Muscle layer of colon (tissue), 2 donors: ENCODE data around the gene TPK1.

ENCODE experiments used
- H3K27ac ChIP-seq: one replicate; pipeline ENCODE4 v1.7.0; 2013; ENCODE audit warnings: low read depth, mild to moderate bottlenecking, low read length, moderate library complexity
- H3K27me3 ChIP-seq, 2 donors: one replicate each; pipeline ENCODE4 v1.7.0; 2013; ENCODE audit warnings: low read length in 2 of 2, mild to moderate bottlenecking in 2 of 2; ENCODE audit not compliant: insufficient read depth in 2 of 2, control insufficient read depth in 1 of 2
- H3K36me3 ChIP-seq: one replicate; pipeline ENCODE4 v1.7.0; 2013; ENCODE audit warnings: mild to moderate bottlenecking, low read length; ENCODE audit not compliant: insufficient read depth
- H3K4me1 ChIP-seq: one replicate; pipeline ENCODE4 v1.7.0; 2013; ENCODE audit warnings: mild to moderate bottlenecking, low read length; ENCODE audit not compliant: insufficient read depth
- H3K4me3 ChIP-seq, 2 donors: one replicate each; pipeline ENCODE4 v1.7.0; 2013; ENCODE audit warnings: low read length in 2 of 2, low read depth in 1 of 2, mild to moderate bottlenecking in 1 of 2, moderate library complexity in 1 of 2
- H3K9ac ChIP-seq: one replicate; pipeline ENCODE4 v1.7.0; 2013; ENCODE audit warnings: low read length
- H3K9me3 ChIP-seq: one replicate; pipeline ENCODE4 v1.7.0; 2013; ENCODE audit warnings: mild to moderate bottlenecking, low read length
- donor health status: abdominal sarcoma.
- donor health status: Adenocarcinoma of cecum.

TPK1 gene

DNA sequence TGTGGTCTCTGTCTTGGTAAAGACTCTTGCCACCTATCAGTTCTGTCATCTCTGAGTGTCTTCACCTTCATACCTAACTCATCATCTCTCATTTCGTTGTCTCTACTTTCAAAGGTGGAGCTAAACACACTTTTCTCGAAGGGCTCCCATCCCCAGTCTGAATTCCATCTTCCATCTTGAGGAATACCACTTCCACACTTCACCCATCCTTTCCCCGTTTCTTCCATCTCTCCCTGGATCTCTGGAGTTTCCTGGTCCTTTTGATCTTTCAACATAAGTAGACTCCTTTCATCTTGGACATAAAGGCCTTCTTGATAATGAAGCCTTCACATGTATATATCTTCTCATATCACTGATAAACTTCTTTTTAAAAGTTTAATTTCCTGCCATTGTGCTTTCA lies 311.6 kb downstream of the TPK1 start:
- H3K9me3 ChIP-seq = no peaks in the 10 kb centered on the region
- H3K9ac ChIP-seq = no peak overlapping the region
- no peaks in the 10 kb centered on the region for H3K27me3 ChIP-seq
- H3K36me3 ChIP-seq = no peaks in the 10 kb centered on the region
- H3K4me3 ChIP-seq = no peak overlapping the region
- H3K27ac ChIP-seq = no peak overlapping the region
- peaks cover 11% of the 10 kb centered on the region for H3K4me1 ChIP-seq

GRCh38 chr7:144523621-144524020 lies 312.2 kb downstream of the TPK1 start:
- H3K36me3 ChIP-seq = no peaks in the 10 kb centered on the region
- no peaks in the 10 kb centered on the region for H3K27me3 ChIP-seq
- H3K9ac ChIP-seq = no peak overlapping the region
- no peak overlapping the region for H3K4me3 ChIP-seq
- H3K9me3 ChIP-seq = no peaks in the 10 kb centered on the region
- H3K27ac ChIP-seq = no peak overlapping the region
- H3K4me1 ChIP-seq = peaks cover 13% of the 10 kb centered on the region

- no peaks in the 10 kb centered on the region for H3K27me3 ChIP-seq
These were observed 315.9 kb downstream of the TPK1 start for GRCh38 chr7:144519925-144520324.

DNA sequence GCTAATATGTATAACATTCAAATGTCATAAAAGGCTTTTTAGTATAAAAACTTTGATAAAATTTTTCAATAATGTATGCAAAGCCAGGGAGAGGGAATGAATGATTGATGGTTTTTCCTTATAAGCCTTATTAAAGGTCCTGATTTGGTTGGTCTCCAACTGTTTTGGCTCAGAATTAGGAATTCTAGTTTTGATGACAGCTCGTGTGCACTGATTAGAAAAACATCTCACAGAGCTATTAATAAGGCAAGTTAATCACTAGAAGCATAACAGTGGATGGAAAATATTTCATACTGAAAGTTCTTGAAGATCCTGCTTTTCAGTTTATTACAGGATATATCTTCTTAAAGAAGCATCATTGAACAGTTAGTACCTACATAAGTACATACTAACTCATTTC lies 317.5 kb downstream of the TPK1 start:
- H3K9me3 ChIP-seq = no peaks in the 10 kb centered on the region
- H3K27me3 ChIP-seq = no peaks in the 10 kb centered on the region
- H3K36me3 ChIP-seq = no peaks in the 10 kb centered on the region
- no peak overlapping the region for H3K9ac ChIP-seq
- no peak overlapping the region for H3K27ac ChIP-seq
- H3K4me1 ChIP-seq = peaks cover 13% of the 10 kb centered on the region
- no peak overlapping the region for H3K4me3 ChIP-seq

More at GRCh38 chr7:144519925-144520324, 315.9 kb downstream of the TPK1 start:
- no peak overlapping the region for H3K4me3 ChIP-seq
- H3K9me3 ChIP-seq = no peaks in the 10 kb centered on the region
- no peaks in the 10 kb centered on the region for H3K36me3 ChIP-seq
- H3K9ac ChIP-seq = no peak overlapping the region
- no peak overlapping the region for H3K27ac ChIP-seq
- peaks cover 13% of the 10 kb centered on the region for H3K4me1 ChIP-seq

DNA sequence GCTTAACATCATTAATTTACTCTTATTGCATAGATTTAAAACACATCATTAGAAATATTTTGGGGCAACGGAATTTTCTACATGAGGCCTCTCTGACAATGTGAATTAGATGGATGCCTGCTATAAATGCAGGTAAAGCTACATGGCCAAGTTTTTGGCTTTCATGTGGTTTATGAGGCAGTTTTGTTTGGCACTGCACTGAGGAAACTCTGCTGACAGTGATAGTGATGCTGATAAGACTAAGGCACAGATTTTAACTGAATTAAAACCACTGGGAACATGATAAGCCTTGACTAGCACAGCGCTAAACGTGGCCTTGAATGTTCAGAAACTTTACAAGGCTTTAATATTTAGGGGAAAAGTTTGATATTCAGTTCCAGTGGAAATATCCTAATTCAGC lies 318.1 kb downstream of the TPK1 start:
- H3K27ac ChIP-seq = no peak overlapping the region
- H3K9me3 ChIP-seq = no peaks in the 10 kb centered on the region
- no peaks in the 10 kb centered on the region for H3K36me3 ChIP-seq
- peaks cover 13% of the 10 kb centered on the region for H3K4me1 ChIP-seq
- H3K9ac ChIP-seq = no peak overlapping the region
- H3K4me3 ChIP-seq = no peak overlapping the region
- no peaks in the 10 kb centered on the region for H3K27me3 ChIP-seq

DNA sequence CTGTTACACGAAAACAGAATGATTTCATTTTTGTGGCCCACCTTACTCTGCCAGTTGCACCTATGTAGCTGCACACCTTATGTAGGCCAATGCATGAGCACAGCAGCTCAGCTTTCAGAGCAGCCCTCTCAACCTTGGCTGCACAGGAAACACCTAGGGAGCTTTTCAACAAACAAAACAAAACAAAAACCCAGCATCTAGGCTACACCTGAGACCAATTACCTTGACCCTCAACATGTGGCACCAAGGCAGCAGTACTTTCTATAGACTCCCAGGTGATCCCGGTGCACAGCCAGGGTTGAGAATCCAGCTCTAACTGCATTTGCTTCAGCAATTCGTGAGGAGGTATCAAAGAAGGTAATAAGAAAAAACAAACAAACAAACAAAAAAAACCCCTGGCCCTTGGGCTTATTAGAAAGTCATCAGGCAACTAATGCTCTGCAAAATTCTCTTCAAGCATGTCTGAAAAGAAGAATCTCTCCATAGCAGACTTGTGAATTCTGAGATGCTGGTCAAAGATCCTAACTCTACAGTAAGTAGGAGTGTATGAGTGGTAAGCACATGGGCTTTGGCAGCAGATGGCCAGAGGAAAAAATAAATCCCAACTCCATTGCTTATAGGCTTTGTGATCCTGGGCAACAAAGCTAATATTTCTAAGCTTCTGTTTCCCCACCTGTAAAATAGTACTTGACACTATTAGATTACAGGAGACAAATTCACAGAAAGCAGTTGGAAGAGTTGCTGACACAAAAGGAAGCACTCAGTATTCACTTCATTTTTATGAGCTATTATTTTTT lies 318.9 kb downstream of the TPK1 start:
- H3K4me1 ChIP-seq = peaks cover 13% of the 10 kb centered on the region
- H3K27me3 ChIP-seq = no peaks in the 10 kb centered on the region
- H3K27ac ChIP-seq = no peak overlapping the region
- H3K9me3 ChIP-seq = no peaks in the 10 kb centered on the region
- H3K36me3 ChIP-seq = no peaks in the 10 kb centered on the region
- no peak overlapping the region for H3K4me3 ChIP-seq
- H3K9ac ChIP-seq = no peak overlapping the region

- Histone ChIP-seq H3K9me3 (no peaks in the 10 kb centered on the region), H3K27me3 (no peaks in the 10 kb centered on the region), H3K27ac (no peak overlapping the region), H3K36me3 (no peaks in the 10 kb centered on the region), H3K4me3 (no peak overlapping the region), H3K4me1 (no peaks in the 10 kb centered on the region), H3K9ac (no peak overlapping the region)
These were observed 322.5 kb downstream of the TPK1 start for GRCh38 chr7:144513334-144513733.

DNA sequence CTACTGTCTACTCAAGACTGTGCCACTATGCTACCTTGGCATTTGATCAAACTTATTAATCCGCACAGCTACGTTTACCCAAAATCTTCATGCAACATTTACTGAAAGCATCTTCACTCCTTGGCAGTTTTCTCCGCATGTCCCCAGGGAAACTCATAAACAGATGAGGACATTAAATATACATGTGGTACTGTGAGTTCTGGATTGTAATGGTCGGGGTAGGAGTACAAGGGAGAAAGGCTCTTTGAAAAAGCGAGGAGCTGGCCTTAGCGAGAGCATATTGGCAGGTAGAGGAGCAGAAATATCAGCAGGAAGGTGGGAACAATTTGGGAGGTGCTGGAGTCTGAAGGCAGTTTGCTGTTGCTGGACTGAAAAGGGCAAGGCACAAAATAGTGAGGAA lies 325.2 kb downstream of the TPK1 start:
- H3K4me3 ChIP-seq = no peak overlapping the region
- H3K36me3 ChIP-seq = no peaks in the 10 kb centered on the region
- no peaks in the 10 kb centered on the region for H3K4me1 ChIP-seq
- H3K9me3 ChIP-seq = no peaks in the 10 kb centered on the region
- H3K27me3 ChIP-seq = no peaks in the 10 kb centered on the region
- H3K27ac ChIP-seq = no peak overlapping the region
- no peak overlapping the region for H3K9ac ChIP-seq

GRCh38 chr7:144508702-144509101 lies 327.2 kb downstream of the TPK1 start:
- Histone ChIP-seq H3K27ac (no peak overlapping the region), H3K9me3 (no peaks in the 10 kb centered on the region), H3K4me1 (no peaks in the 10 kb centered on the region), H3K9ac (no peak overlapping the region), H3K36me3 (no peaks in the 10 kb centered on the region), H3K27me3 (no peaks in the 10 kb centered on the region), H3K4me3 (no peak overlapping the region)

DNA sequence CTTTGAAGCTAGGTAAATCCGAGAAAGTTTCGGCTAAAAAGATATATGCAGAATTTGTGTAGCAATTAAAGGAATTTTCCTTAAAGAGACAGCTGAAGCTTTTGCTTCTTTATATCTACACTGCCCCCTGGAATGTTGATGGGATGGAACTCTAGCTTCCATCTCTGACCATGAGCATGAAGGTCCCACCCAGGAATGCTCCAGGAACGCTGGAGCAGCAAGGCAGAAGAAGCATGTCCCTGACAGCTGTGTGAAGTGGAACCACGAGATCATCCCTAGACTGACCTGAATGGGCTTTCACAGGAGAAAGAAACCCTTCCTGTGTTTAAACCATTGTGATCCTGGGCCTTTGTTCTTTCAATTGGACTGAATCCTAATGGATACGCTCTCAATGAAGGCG lies 332.6 kb downstream of the TPK1 start:
- no peak overlapping the region for H3K4me3 ChIP-seq
- no peaks in the 10 kb centered on the region for H3K27me3 ChIP-seq
- H3K9me3 ChIP-seq = no peaks in the 10 kb centered on the region
- H3K9ac ChIP-seq = no peak overlapping the region
- H3K27ac ChIP-seq = no peak overlapping the region
- no peaks in the 10 kb centered on the region for H3K4me1 ChIP-seq
- no peaks in the 10 kb centered on the region for H3K36me3 ChIP-seq

GRCh38 chr7:144500225-144500624 lies 335.6 kb downstream of the TPK1 start:
- H3K4me1 ChIP-seq = no peaks in the 10 kb centered on the region
- H3K9me3 ChIP-seq = no peaks in the 10 kb centered on the region
- no peak overlapping the region for H3K4me3 ChIP-seq
- no peak overlapping the region for H3K27ac ChIP-seq
- no peaks in the 10 kb centered on the region for H3K27me3 ChIP-seq
- H3K36me3 ChIP-seq = no peaks in the 10 kb centered on the region
- no peak overlapping the region for H3K9ac ChIP-seq

- no peaks in the 10 kb centered on the region for H3K9me3 ChIP-seq
- no peaks in the 10 kb centered on the region for H3K27me3 ChIP-seq
- H3K4me3 ChIP-seq = no peak overlapping the region
- no peaks in the 10 kb centered on the region for H3K36me3 ChIP-seq
- H3K4me1 ChIP-seq = no peaks in the 10 kb centered on the region
- H3K27ac ChIP-seq = no peak overlapping the region
- H3K9ac ChIP-seq = no peak overlapping the region
These were observed 338.6 kb downstream of the TPK1 start for GRCh38 chr7:144497282-144497681.
